GM12865 (cell line): ENCODE results near the gene EGFL7.
"Not testable (repeated sequence)": the region's sequence is repeated elsewhere in the genome, so short reads cannot be mapped to it uniquely, and the experiment has no call there.

Source experiments
- DNase-seq: peaks from one replicate; pipeline ENCODE4 v3.0.0; 2010; ENCODE audit warnings: low read depth
- H3K4me3 ChIP-seq: 2 replicates; pipeline ENCODE4 v1.5.1; 2011; ENCODE audit warnings: mild to moderate bottlenecking, low read depth, low read length, control low read depth
- CTCF ChIP-seq: IDR thresholded peaks from 2 replicates; pipeline ENCODE4 v1.5.1; 2011; ENCODE audit warnings: low read length, control low read depth, low read depth, inconsistent platforms; ENCODE audit not compliant: insufficient read depth; ENCODE audit errors: missing control alignments

EGFL7 gene

GRCh38 chr9:136701668-136702053 lies 38.9 kb downstream of the EGFL7 start:
- H3K4me3 ChIP-seq = peak overlapping the region; percentile 40
- no peak for DNase-seq
- TF ChIP-seq CTCF = no peak

GRCh38 chr9:136703276-136703860 lies 40.7 kb downstream of the EGFL7 start:
- H3K4me3 ChIP-seq = no peak overlapping the region
- no peak for DNase-seq
- no peak for TF ChIP-seq CTCF

GRCh38 chr9:136704741-136705140 lies 42.0 kb downstream of the EGFL7 start:
- H3K4me3 ChIP-seq, DNase-seq: not testable (repeated sequence)

GRCh38 chr9:136705564-136705963 lies 42.8 kb downstream of the EGFL7 start:
- H3K4me3 ChIP-seq = no peak overlapping the region
- DNase-seq = no peak
- TF ChIP-seq CTCF = no peak

GRCh38 chr9:136707011-136707410 lies 44.3 kb downstream of the EGFL7 start:
- TF ChIP-seq CTCF = no peak
- no peak for DNase-seq
- H3K4me3 ChIP-seq = no peak overlapping the region

GRCh38 chr9:136707849-136708517 lies 45.3 kb downstream of the EGFL7 start:
- H3K4me3 ChIP-seq = no peak overlapping the region
- no peak for DNase-seq
- no peak for TF ChIP-seq CTCF

- no peak for TF ChIP-seq CTCF
- no peak for DNase-seq
- no peak overlapping the region for H3K4me3 ChIP-seq
Measured at GRCh38 chr9:136709454-136710109, 46.9 kb downstream of the EGFL7 start.
